HUES6 (cell line): ENCODE results near the gene FEN1.

Experiments used
- H3K27ac ChIP-seq: 2 replicates; pipeline ENCODE4 v1.7.0; 2013; ENCODE audit warnings: low read depth, mild to moderate bottlenecking, low read length, inconsistent platforms
- H3K27me3 ChIP-seq: 2 replicates; pipeline ENCODE4 v1.6.1; 2013; ENCODE audit warnings: low read length; ENCODE audit not compliant: control insufficient read depth, insufficient read depth
- H3K36me3 ChIP-seq: 2 replicates; pipeline ENCODE4 v1.6.1; 2013; ENCODE audit warnings: low read length; ENCODE audit not compliant: control insufficient read depth, insufficient read depth
- H3K4me1 ChIP-seq: 2 replicates; pipeline ENCODE4 v1.6.1; 2013; ENCODE audit warnings: low read length; ENCODE audit not compliant: control insufficient read depth, insufficient read depth
- H3K4me3 ChIP-seq: 2 replicates; pipeline ENCODE4 v1.5.1; 2013; ENCODE audit warnings: low read depth, low read length
- H3K9ac ChIP-seq: one replicate; pipeline ENCODE4 v1.6.1; 2013; ENCODE audit warnings: mild to moderate bottlenecking, low read length
- H3K9me3 ChIP-seq: 2 replicates; pipeline ENCODE4 v1.6.1; 2013; ENCODE audit warnings: low read depth, low read length; ENCODE audit not compliant: control insufficient read depth, insufficient read depth

The FEN1 gene

DNA sequence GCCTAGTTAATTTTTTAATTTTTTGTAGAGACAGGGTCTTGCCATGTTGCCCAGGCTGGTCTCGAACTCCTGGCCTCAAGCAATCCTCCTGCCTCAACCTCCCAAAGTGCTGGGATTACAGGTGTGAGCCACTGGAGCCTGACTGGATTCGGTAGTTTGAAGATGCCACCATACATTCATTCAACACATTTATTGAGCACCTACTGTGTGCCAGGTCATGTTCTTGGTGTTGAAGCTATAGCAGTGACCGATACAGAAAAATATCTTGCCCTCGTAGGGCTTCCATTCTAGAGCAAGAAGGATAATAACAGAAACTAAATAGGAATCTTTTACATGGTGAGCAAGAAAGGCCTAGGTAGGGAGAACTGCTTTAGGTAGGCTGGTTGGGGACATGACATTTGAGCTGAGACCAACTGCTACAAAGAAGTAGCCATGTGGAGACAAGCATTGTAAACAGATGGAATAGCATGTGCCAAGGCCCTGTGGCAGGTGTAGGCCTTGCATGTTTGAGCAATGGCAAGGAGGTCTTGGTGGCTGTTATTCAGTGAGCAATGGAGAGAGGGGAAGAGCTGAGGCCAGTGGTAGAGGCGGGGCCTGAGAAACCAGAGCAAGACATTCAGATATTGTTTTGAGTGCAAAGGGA is 42.0 kb upstream of the FEN1 start:
- H3K9me3 ChIP-seq, result no peaks in the 10 kb centered on the region
- no peak overlapping the region for H3K4me3 ChIP-seq
- H3K9ac ChIP-seq, result no peak overlapping the region
- peaks cover 29% of the 10 kb centered on the region for H3K27me3 ChIP-seq
- peaks cover 60% of the 10 kb centered on the region for H3K4me1 ChIP-seq
- H3K36me3 ChIP-seq, result no peaks in the 10 kb centered on the region
- no peak overlapping the region for H3K27ac ChIP-seq

- no peaks in the 10 kb centered on the region for H3K9me3 ChIP-seq
- H3K36me3 ChIP-seq, result no peaks in the 10 kb centered on the region
- no peak overlapping the region for H3K9ac ChIP-seq
- H3K27ac ChIP-seq, result no peak overlapping the region
- peaks cover 66% of the 10 kb centered on the region for H3K4me1 ChIP-seq
- H3K27me3 ChIP-seq, result peaks cover 29% of the 10 kb centered on the region
- H3K4me3 ChIP-seq, result no peak overlapping the region
Observed at GRCh38 chr11:61751384-61751783, 41.3 kb upstream of the FEN1 start.

DNA sequence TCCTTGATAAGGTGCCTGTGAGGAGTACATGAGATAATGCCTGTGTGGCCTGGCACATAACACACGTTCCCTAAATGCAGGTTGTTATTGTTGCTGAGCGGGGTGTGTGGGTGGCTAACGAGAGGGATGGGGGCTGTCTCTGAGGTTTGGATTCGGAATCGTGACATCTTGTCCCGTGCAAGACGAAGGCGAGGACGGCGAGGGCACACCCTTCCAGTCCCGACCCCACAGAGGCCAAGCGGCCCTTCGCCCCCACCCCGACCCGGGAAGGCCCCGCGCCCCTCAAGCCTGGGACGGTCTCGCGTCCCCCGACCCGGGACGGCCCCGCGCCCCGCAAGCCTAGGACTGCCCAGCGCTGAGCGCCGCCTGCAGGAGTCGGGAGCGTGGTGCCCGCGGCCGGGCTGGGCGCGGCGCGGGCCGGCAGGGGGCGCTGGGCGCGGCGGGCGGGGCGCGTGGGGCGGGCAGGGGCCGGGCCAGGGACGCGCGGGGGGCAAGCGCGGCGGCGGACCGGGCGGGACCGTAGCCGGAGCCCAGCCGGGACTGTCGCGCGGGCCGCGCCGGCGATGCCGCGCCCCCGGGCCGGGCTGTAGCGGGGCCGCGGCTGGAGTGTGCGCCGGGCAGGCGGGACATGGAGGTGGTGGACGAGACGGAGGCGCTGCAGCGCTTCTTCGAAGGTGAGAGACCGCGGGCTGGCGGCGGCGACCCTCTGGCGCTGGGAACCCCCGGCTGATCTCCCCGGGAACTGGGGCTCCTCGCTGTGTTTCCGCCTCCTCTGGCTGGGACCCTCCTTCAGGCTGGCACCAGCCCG is 40.4 kb upstream of the FEN1 start, which contains the start of gene MYRF:
MYRF (plus strand) TSS at position 520 of the 808 bp plus-strand sequence; CDS start at position 629, 109 bp downstream.
- no peaks in the 10 kb centered on the region for H3K36me3 ChIP-seq
- peaks cover 74% of the 10 kb centered on the region for H3K4me1 ChIP-seq
- no peaks in the 10 kb centered on the region for H3K9me3 ChIP-seq
- peaks cover 29% of the 10 kb centered on the region for H3K27me3 ChIP-seq
- H3K27ac ChIP-seq, result no peak within 1 kb of the TSS
- H3K4me3 ChIP-seq, result peak within 1 kb of the TSS; percentile 69
- H3K9ac ChIP-seq, result peak within 1 kb of the TSS; percentile 66

GRCh38 chr11:61752925-61753521 is 39.7 kb upstream of the FEN1 start:
- H3K36me3 ChIP-seq, result no peaks in the 10 kb centered on the region
- peaks cover 29% of the 10 kb centered on the region for H3K27me3 ChIP-seq
- peak overlapping the region; percentile 66 for H3K9ac ChIP-seq
- no peak overlapping the region for H3K27ac ChIP-seq
- H3K4me3 ChIP-seq, result peak overlapping the region; percentile 69
- no peaks in the 10 kb centered on the region for H3K9me3 ChIP-seq
- peaks cover 72% of the 10 kb centered on the region for H3K4me1 ChIP-seq

DNA sequence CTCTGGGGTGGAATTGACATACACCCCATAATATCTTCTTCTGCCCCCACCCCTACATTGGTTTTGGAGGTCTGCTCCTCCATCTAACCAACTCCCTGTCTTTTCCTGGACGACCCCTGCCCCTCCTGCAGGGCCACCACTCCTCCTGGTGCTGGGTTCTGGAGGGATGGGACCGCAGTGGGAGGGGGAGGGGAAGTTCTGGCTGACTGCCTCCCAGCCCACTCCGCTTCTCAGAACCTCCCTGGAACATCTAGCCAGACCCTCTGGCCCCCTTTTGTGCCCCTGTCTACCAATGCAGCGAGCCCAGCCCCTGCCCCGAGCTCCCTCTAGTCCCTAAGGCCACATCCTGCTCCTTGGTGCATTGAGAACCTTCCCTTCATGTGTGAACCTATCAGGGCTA is 39.0 kb upstream of the FEN1 start:
- H3K4me3 ChIP-seq, result peak overlapping the region; percentile 69; the same call in 1 of the 2 replicates

DNA sequence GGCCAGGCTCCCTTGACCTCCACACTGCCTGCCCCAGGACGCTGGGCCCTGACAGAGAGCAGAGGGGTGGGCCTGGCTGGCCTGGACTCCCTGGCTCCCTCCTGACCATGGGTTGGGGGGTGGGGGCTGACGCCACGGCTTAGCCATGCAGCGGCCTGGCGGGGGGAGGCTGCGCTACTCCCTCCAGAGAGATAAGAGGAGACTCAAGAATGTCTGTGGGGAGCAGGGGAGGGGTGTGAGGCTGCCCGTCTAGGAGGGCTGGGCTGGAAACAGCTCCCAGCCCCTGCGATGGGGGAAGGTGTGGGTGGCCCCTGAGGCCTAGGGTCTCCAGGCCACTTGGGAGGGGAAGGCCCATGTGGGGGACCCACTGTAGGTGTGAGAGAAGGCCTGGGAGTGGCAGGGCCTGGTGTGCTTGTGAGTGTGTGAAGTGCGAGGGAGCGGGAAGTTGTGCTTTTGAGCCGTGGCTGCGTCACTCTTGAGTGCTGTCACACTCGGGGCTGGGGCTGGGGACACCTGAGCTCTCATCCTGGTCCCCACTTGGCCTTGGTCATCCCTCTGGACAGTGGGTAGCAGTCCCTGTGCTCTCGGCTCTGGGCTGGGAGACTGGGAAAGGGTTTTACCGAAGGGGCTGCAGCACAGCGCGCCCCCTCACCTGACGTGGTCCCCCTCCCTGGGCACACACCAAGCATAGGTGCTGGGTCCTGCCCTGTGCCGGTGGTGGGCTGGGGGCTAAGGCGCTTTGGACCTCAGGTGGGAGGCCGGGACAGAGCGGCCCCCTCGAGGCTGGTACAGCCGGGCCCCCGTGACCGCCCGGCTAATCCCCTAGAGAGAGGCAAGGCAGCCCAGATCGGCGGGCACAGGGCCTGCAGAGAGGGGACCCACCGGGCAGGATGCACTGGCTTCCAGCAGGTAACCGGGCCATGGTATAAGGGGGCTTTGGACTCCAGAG is 37.9 kb upstream of the FEN1 start:
- Histone ChIP-seq H3K36me3 (no peaks in the 10 kb centered on the region), H3K4me1 (peaks cover 54% of the 10 kb centered on the region), H3K9me3 (no peaks in the 10 kb centered on the region), H3K27me3 (peaks cover 29% of the 10 kb centered on the region), H3K4me3 (peak overlapping the region; percentile 28; the same call in 1 of the 2 replicates), H3K9ac (peak overlapping the region; percentile 55), H3K27ac (no peak overlapping the region; the same call in 1 of the 2 replicates)

More for the DNA sequence above, 39.0 kb upstream of the FEN1 start:
- Histone ChIP-seq H3K27ac (no peak overlapping the region; the same call in 1 of the 2 replicates), H3K27me3 (peaks cover 29% of the 10 kb centered on the region), H3K9ac (no peak overlapping the region), H3K9me3 (no peaks in the 10 kb centered on the region), H3K36me3 (no peaks in the 10 kb centered on the region), H3K4me1 (peaks cover 66% of the 10 kb centered on the region)

- H3K27me3 ChIP-seq, result peaks cover 25% of the 10 kb centered on the region
- H3K4me1 ChIP-seq, result peaks cover 58% of the 10 kb centered on the region
- no peaks in the 10 kb centered on the region for H3K36me3 ChIP-seq
- H3K27ac ChIP-seq, result no peak overlapping the region
- no peaks in the 10 kb centered on the region for H3K9me3 ChIP-seq
- no peak overlapping the region for H3K4me3 ChIP-seq
- no peak overlapping the region for H3K9ac ChIP-seq
Observed at GRCh38 chr11:61756147-61756451, 36.6 kb upstream of the FEN1 start.

DNA sequence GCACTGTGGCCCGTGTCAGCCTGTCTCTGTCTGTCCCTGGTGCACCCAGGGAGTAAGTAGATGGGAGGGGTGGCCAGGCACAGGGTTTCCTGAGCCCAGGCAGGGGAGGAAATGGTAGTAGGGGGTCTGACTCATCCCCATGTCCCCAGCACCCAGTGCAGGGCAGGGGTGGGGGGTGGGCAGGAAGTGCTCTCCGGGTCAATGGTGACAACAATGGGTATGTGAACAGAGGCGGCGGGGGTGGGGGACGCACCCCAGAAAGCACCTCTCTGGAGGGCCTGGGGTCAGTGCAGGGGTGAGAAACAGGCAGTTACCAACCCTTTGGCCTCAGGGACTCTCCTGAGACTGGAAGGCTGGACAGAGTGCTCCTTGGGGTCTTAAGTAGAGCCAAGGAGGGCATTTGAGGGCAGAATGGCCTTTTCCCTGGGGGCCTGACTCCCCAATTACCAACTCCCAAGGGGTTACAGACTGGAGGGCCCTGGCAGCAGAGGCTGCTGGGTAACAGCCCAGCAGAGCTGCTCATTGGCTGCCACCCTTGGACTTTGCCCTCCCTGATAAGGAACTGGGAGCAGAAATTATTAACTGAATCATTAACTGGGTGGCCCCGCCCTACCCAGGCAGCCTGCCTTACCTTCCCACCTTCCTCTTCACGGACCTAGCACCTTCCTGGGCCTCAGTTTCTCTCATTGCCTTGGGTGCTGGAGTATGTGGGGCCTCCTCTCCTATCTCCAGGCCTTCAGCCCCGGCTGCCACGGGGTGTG is 36.1 kb upstream of the FEN1 start:
- Histone ChIP-seq H3K27me3 (peaks cover 24% of the 10 kb centered on the region), H3K4me1 (peaks cover 63% of the 10 kb centered on the region), H3K9me3 (no peaks in the 10 kb centered on the region), H3K36me3 (no peaks in the 10 kb centered on the region), H3K9ac (peak overlapping the region; percentile 42), H3K4me3 (no peak overlapping the region), H3K27ac (no peak overlapping the region)

GRCh38 chr11:61757213-61757862 is 35.4 kb upstream of the FEN1 start:
- no peaks in the 10 kb centered on the region for H3K9me3 ChIP-seq
- H3K27me3 ChIP-seq, result peaks cover 18% of the 10 kb centered on the region
- H3K27ac ChIP-seq, result no peak overlapping the region
- no peaks in the 10 kb centered on the region for H3K36me3 ChIP-seq
- H3K9ac ChIP-seq, result peak overlapping the region; percentile 0
- H3K4me1 ChIP-seq, result peaks cover 66% of the 10 kb centered on the region
- H3K4me3 ChIP-seq, result no peak overlapping the region
